Vagina (tissue), 2 donors: Measurements from ENCODE around the gene AGPAT3.

ENCODE experiments used
- CTCF ChIP-seq, 3 experiments: fragments of 450-650 bp in 2 of 3; fragments of 200-600 bp in 1 of 3; sonication (generic) in 1 of 3; IDR thresholded peaks; one replicate each; pipeline ENCODE4 v1.5.1; 2017 to 2019; ENCODE audit warnings: antibody characterized with exemption in 3 of 3, mild to moderate bottlenecking in 2 of 3, moderate library complexity in 2 of 3
- POLR2A ChIP-seq, 2 donors: fragments of 450-650 bp; IDR thresholded peaks; one replicate each; pipeline ENCODE4 v1.6.1; 2017; ENCODE audit warnings: antibody characterized with exemption in 2 of 2, mild to moderate bottlenecking in 2 of 2, moderate library complexity in 2 of 2
- POLR2AphosphoS5 ChIP-seq, 2 donors: sonication (generic); formaldehyde crosslinking; IDR thresholded peaks; one replicate each; pipeline ENCODE4 v1.9.0; 2017; ENCODE audit warnings: antibody characterized with exemption in 2 of 2, mild to moderate bottlenecking in 2 of 2, low read depth in 1 of 2; ENCODE audit not compliant: insufficient read depth in 1 of 2

DNA sequence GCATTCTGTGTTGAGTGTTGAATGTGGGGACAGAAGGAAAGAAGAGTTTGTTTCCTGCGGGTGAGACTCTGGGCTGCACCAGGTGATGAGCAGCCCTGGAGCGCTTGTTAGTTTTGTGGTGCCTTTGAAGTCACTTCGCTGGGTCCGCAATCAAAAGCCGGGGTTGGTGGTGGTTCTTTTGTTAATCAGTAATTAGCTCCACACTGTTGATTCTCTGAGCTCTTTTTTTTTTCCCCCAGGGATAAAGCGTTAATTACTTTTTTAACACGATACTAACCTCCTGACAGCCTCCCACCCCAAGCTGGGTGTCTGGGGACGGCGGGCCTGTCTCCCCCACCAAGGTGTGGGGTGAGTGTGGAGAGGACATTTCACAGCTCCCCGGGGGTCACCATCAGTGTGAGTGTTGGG lies 56.6 kb downstream of the AGPAT3 start:
- no peak for TF ChIP-seq CTCF (IDR thresholded peaks at IDR 0.05)
- TF ChIP-seq POLR2A (IDR thresholded peaks at IDR 0.05) = no peak
- TF ChIP-seq POLR2AphosphoS5 (IDR thresholded peaks at IDR 0.05; ENCODE audit: insufficient read depth in 1 of 2, low read depth in 1 of 2) = no peak
